ENCODE results near the gene HOXD12.

HOXD12 gene

GRCh38 chr2:176140513-176141317 is 41.1 kb downstream of the HOXD12 start:
- in situ Hi-C loops (cut with MboI; ENCODE audit: low sequenced_read_pairs): loop anchor here (10.0 to 25.0 kb wide), 4 partner anchors 322 to 1172 kb away; no protein-coding TSS in a partner anchor

GRCh38 chr2:176142281-176142680 is 42.7 kb downstream of the HOXD12 start:
- in situ Hi-C loops (cut with MboI; ENCODE audit: low sequenced_read_pairs): loop anchor here (10.0 to 25.0 kb wide), 4 partner anchors 320 to 1170 kb away; no protein-coding TSS in a partner anchor

DNA sequence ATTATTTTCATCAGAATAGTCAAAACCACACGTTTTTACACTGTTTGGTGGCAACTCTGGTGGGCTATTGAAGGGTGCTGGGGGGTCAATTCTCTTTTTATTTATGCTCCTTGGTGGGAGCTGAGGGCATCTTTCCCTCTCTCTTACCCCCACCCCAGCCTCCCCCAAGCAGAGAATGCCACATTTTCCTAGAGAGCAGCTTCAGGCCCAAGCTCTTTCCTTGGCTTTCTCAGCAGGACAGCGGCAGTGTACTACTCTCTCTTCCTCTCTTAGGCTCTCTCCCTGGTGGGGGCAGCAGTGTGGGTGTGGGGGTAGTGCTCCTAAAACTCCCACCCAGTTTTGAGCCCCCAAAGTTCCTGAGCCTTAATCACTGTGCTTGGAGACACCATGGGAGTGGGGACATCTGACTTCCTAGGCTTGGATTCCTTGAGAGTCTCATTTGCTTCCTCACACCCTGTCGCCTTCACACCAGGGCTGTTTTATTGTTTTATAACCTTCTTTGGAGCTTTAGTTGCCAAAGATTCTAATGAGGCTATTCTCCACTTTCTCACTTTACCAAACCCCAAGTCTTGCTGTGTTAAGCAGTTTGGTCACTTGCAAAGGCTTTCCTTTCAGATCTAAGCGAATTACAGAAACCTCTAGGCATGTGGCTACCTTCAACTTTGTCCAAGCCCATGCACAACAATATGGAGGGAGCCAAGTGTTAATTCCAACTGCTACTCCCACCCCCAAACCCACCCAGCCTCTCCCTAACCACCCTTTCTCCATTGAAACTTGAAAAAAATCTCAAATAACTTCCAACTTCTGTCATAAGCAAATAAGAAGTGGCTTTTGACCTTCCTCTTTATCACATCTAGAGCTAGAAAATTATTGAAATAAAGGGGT is 45.7 kb downstream of the HOXD12 start:
- in situ Hi-C loops (cut with MboI; ENCODE audit: low sequenced_read_pairs): loop anchor here (10.0 to 25.0 kb wide), 4 partner anchors 317 to 1167 kb away; no protein-coding TSS in a partner anchor

- in situ Hi-C loops (cut with MboI; ENCODE audit: low sequenced_read_pairs): loop anchor here (10.0 to 25.0 kb wide), 4 partner anchors 316 to 1166 kb away; no protein-coding TSS in a partner anchor
These were observed 46.5 kb downstream of the HOXD12 start for GRCh38 chr2:176146101-176146500.

DNA sequence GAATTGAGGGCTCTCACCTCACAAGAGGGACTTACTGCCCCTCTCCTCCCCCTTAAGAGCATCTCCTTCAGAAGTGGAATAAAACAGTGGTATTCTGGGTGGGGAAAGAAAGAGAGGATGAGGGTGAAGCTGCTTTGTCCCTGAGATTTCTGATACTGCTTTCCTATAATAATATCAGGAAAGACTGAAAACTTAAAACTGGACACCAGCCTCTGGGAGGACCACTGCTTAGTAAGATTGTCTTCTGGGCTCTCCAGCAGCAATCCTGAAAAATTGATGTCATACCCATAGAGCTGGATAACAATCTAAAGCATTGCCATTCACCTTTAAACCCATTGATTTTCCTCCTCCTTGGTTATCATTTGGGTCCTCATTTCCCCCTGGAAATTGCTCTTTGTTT is 47.0 kb downstream of the HOXD12 start:
- in situ Hi-C loops (cut with MboI; ENCODE audit: low sequenced_read_pairs): loop anchor here (10.0 to 25.0 kb wide), 4 partner anchors 316 to 1166 kb away; no protein-coding TSS in a partner anchor

DNA sequence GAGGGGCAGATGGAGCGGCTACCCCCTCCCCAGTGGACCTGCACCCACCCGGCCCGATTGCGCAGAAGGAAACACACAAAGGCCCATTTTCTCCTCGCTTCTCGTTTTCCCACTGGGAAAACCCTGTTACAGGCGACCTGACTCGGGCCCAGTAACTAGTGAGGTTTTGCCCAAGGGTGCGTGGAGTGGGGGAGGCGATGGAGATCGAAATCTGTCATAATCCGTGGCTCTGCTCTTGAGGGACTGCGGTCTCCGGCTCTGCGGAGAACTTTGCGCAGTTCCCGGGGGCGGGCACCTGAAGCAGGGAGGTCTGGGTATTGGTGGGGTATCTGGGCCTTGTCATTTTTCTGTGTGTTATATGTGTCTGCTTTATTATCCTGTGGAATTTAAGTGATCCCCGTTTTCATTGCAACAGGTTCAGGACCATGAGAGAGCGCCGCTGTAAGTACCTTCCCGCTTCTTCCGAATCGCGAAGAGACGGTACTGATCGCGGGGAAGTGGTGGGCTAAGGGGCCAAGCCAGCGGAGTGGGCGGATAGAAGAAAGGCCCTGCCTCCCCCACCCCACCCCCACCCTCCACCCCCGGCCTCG is 47.7 kb downstream of the HOXD12 start:
- in situ Hi-C loops (cut with MboI; ENCODE audit: low sequenced_read_pairs): loop anchor here (10.0 to 25.0 kb wide), 4 partner anchors 315 to 1165 kb away; no protein-coding TSS in a partner anchor

GRCh38 chr2:176147800-176148496 is 48.4 kb downstream of the HOXD12 start:
- in situ Hi-C loops (cut with MboI; ENCODE audit: low sequenced_read_pairs): loop anchor here (10.0 to 25.0 kb wide), 4 partner anchors 314 to 1164 kb away; no protein-coding TSS in a partner anchor

GRCh38 chr2:176148751-176149421 is 49.3 kb downstream of the HOXD12 start:
- in situ Hi-C loops (cut with MboI; ENCODE audit: low sequenced_read_pairs): loop anchor here (10.0 to 25.0 kb wide), 4 partner anchors 313 to 1163 kb away; no protein-coding TSS in a partner anchor

GRCh38 chr2:176149481-176149938 is 49.9 kb downstream of the HOXD12 start:
- in situ Hi-C loops (cut with MboI; ENCODE audit: low sequenced_read_pairs): loop anchor here (10.0 to 25.0 kb wide), 4 partner anchors 313 to 1163 kb away; no protein-coding TSS in a partner anchor

DNA sequence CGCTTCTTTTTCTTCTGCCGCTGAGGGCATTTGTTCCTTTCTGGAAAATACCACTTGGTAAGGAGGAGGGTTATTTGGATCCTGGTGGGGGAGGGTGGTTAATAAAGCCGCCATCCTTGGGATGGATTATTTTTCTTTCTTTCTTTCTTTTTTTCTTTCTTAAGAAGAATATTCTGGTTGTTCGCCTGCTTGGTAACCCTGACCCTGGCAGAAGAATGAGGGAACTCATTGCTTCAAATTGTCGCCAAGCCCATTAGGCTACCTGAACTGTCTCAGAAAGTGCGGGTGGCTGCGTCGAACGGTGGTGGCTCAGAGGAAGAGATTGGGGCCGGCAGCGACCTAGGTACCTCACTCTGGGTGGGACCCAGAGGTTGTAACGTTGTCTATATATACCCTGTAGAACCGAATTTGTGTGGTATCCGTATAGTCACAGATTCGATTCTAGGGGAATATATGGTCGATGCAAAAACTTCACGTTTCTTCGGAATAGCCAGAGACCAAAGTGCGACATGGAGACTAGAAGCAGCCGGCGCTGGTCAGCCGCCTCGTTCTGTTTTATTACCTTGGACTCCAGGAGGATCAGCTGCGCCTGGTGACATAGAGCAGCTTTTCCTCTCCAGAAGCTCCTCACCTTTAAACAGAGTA is 50.5 kb downstream of the HOXD12 start:
- in situ Hi-C loops (cut with MboI; ENCODE audit: low sequenced_read_pairs): loop anchor here (10.0 to 25.0 kb wide), 4 partner anchors 312 to 1162 kb away; no protein-coding TSS in a partner anchor

GRCh38 chr2:176150584-176151441 is 51.2 kb downstream of the HOXD12 start:
- in situ Hi-C loops (cut with MboI; ENCODE audit: low sequenced_read_pairs): no loop called here

GRCh38 chr2:176151442-176152287 is 52.1 kb downstream of the HOXD12 start, which contains the start of gene HOXD4:
HOXD4 (plus strand) TSS chr2:176151550; CDS start chr2:176151634, 84 bp downstream.
- in situ Hi-C loops (cut with MboI; ENCODE audit: low sequenced_read_pairs): no loop called here

Measured in HL-60/S4 (cell line).